Transverse colon (tissue), 4 donors: ENCODE data around the gene SIN3A. TPM values are rescaled to one million over a fixed set of nuclear protein-coding genes. Genes with fewer than 3 reads are reported as not detected.

Experiments
- DNase-seq: peaks from one replicate; pipeline ENCODE4 v3.0.0-alpha.2; 2019
- H3K27ac ChIP-seq, 4 donors: fragments of 200-600 bp; sonication (generic); 2 replicates each; pipeline ENCODE4 v1.5.1; 2016 to 2018; ENCODE audit warnings: inconsistent platforms in 4 of 4
- H3K27me3 ChIP-seq: fragments of 200-600 bp; sonication (generic); 2 replicates; pipeline ENCODE4 v1.5.1; 2017; ENCODE audit warnings: inconsistent platforms
- H3K36me3 ChIP-seq, 4 donors: fragments of 200-600 bp; sonication (generic); 2 replicates each; pipeline ENCODE4 v1.5.1; 2017 to 2019; ENCODE audit warnings: inconsistent platforms in 4 of 4
- H3K4me1 ChIP-seq, 4 donors: fragments of 200-600 bp; sonication (generic); 2 replicates each; pipeline ENCODE4 v1.5.1; 2017 to 2020; ENCODE audit warnings: inconsistent platforms in 4 of 4
- H3K4me3 ChIP-seq, 4 donors: fragments of 200-600 bp; sonication (generic); 1 replicate in 1 of 4; 2 replicates in 3 of 4; pipeline versions ENCODE4 v1.5.1 to v1.6.1; 2017 to 2019; ENCODE audit warnings: inconsistent platforms in 4 of 4
- H3K9me3 ChIP-seq, 2 donors: fragments of 200-600 bp; sonication (generic); 2 replicates each; pipeline ENCODE4 v1.5.1; 2017 to 2019; ENCODE audit warnings: inconsistent platforms in 2 of 2
- CTCF ChIP-seq, 5 experiments: fragments of 200-600 bp in 3 of 5; fragments of 450-650 bp in 2 of 5; sonication (generic) in 3 of 5; IDR thresholded peaks; 1 replicate in 2 of 5; 2 replicates in 3 of 5; pipeline ENCODE4 v1.5.1; 2016 to 2017; ENCODE audit warnings: antibody characterized with exemption in 5 of 5, inconsistent platforms in 3 of 5, mild to moderate bottlenecking in 2 of 5, moderate library complexity in 1 of 5
- EP300 ChIP-seq: sonication (generic); formaldehyde crosslinking; IDR thresholded peaks from one replicate; pipeline ENCODE4 v1.6.1; 2017; ENCODE audit warnings: antibody characterized with exemption, low read depth
- POLR2A ChIP-seq: fragments of 450-650 bp; IDR thresholded peaks from one replicate; pipeline ENCODE4 v1.6.1; 2016; ENCODE audit warnings: antibody characterized with exemption, mild to moderate bottlenecking, moderate library complexity
- POLR2AphosphoS5 ChIP-seq, 3 donors: sonication (generic); formaldehyde crosslinking; IDR thresholded peaks; one replicate each; pipeline ENCODE4 v1.6.1; 2016; ENCODE audit warnings: antibody characterized with exemption in 3 of 3
- WGBS, 2 donors: methylation state at CpG; one replicate each; pipeline ENCODE4 v1.1.5; 2018; ENCODE audit warnings: low coverage in 1 of 2; 5-methylcytosine and 5-hydroxymethylcytosine counted together
- in situ Hi-C, 4 donors: fragments of 200-750 bp; cut with MboI; loops; one replicate each; pipeline versions ENCODE4 v1.15.0 to v1.15.1; 2017; ENCODE audit warnings: low sequenced_read_pairs in 3 of 4, low pct_ligation_motif_present in 1 of 4, low pct_unique_long_range_greater_than_20kb in 1 of 4
- intact Hi-C: fragments of 100-400 bp; cut with DNase I; formaldehyde crosslinking; loops from one replicate; pipeline ENCODE4 v1.15.1; 2023; ENCODE audit warnings: low total_unique reads
- total RNA-seq, 4 donors: library from RNA; depleted of rRNA; stranded (reverse); fragments of >200 nt; gene quantifications; one replicate each; pipeline ENCODE4 v1.1.0, GENCODE V29; 2016

The SIN3A gene
- total RNA-seq, 4 donors from 2014 or later, result 39.3 to 88.0 (median 72.6) TPM

- intact Hi-C loops (no loop called here), in situ Hi-C loops (loop anchor here in 3 of 4 donors (25.0 kb wide), 1 partner anchor 283 kb away; the partner anchor contains the start of genes IMP3 (in 3 of the 3), SNUPN (in 3 of the 3) and SNX33 (in 3 of the 3))
- Histone ChIP-seq H3K27me3 (no peaks in the 10 kb centered on the region), H3K4me3 (no peak overlapping the region), H3K36me3 (no peaks in the 10 kb centered on the region), H3K27ac (no peak overlapping the region), H3K4me1 (peaks cover 0 to 3% (median under 1%) of the 10 kb centered on the region in 4 donors), H3K9me3 (no peaks in the 10 kb centered on the region)
- no peak for DNase-seq
- TF ChIP-seq CTCF (IDR thresholded peaks at IDR 0.05) (no peak), EP300 (no peak), POLR2A (no peak), POLR2AphosphoS5 (IDR thresholded peaks at IDR 0.05) (no peak)
- 76% methylated on average over 7 of the region's 7 CpGs; no CpG with 5 or more reads in 1 of the 2 donors for WGBS, 2 donors
Observed at GRCh38 chr15:75354454-75354853, 97.0 kb downstream of the SIN3A start.

GRCh38 chr15:75353604-75354003 is 97.9 kb downstream of the SIN3A start:
- H3K4me3 ChIP-seq, result no peak overlapping the region
- no peak overlapping the region for H3K27ac ChIP-seq
- 73% methylated on average over 7 of the region's 7 CpGs; no CpG with 5 or more reads in 1 of the 2 donors for WGBS, 2 donors
- H3K36me3 ChIP-seq, result no peaks in the 10 kb centered on the region
- in situ Hi-C loops, result loop anchor here in 3 of 4 donors (25.0 kb wide), 1 partner anchor 284 kb away; the partner anchor contains the start of genes IMP3 (in 3 of the 3), SNUPN (in 3 of the 3) and SNX33 (in 3 of the 3)
- TF ChIP-seq CTCF (IDR thresholded peaks at IDR 0.05) (no peak), EP300 (no peak), POLR2AphosphoS5 (IDR thresholded peaks at IDR 0.05) (peak in 1 of 3 donors; percentile 9)
- H3K4me1 ChIP-seq, result peaks cover 6 to 12% (median 8%) of the 10 kb centered on the region in 4 donors
- no peak for DNase-seq
- intact Hi-C loops, result no loop called here
- H3K9me3 ChIP-seq, result no peaks in the 10 kb centered on the region
- no peaks in the 10 kb centered on the region for H3K27me3 ChIP-seq

- no peaks in the 10 kb centered on the region for H3K36me3 ChIP-seq
- no peaks in the 10 kb centered on the region for H3K27me3 ChIP-seq
- H3K4me3 ChIP-seq, result no peak overlapping the region
- intact Hi-C loops (no loop called here), in situ Hi-C loops (loop anchor here in 3 of 4 donors (25.0 kb wide), 1 partner anchor 285 kb away; the partner anchor contains the start of genes IMP3 (in 3 of the 3), SNUPN (in 3 of the 3) and SNX33 (in 3 of the 3))
- no peak for DNase-seq
- TF ChIP-seq POLR2A (no peak), EP300 (no peak), CTCF (IDR thresholded peaks at IDR 0.05) (no peak), POLR2AphosphoS5 (IDR thresholded peaks at IDR 0.05) (no peak)
- peaks cover 8 to 14% (median 13%) of the 10 kb centered on the region in 4 donors for H3K4me1 ChIP-seq
- 90 to 93% methylated on average over 2 to 16 of the region's 16 CpGs for WGBS, 2 donors
- H3K9me3 ChIP-seq, result no peaks in the 10 kb centered on the region
- H3K27ac ChIP-seq, result no peak overlapping the region
Observed at GRCh38 chr15:75352186-75353080, 99.1 kb downstream of the SIN3A start.
